ENCODE results near the gene MLLT1. TPM values are rescaled to one million over a fixed set of nuclear protein-coding genes. Genes with fewer than 3 reads are reported as not detected.

MLLT1 gene
- total and polyA plus RNA-seq, 5 donors from 2014 or later, result 0.45 to 35.6 (median 0.68) TPM

GRCh38 chr19:6216236-6216995 is 63.4 kb downstream of the MLLT1 start:
- no peak overlapping the region for H3K27ac Mint-ChIP-seq
- Histone ChIP-seq H3K9me3 (ENCODE audit: control insufficient read depth in 2 of 2, low read length in 2 of 2) (no peaks in the 10 kb centered on the region), H3K36me3 (ENCODE audit: control insufficient read depth, insufficient read depth, low read length) (peaks cover 3% of the 10 kb centered on the region), H3K4me1 (ENCODE audit: control insufficient read depth, insufficient read depth, low read length, poor library complexity, severe bottlenecking) (no peaks in the 10 kb centered on the region), H3K4me3 (ENCODE audit: low read depth, low read length) (no peak overlapping the region), H3K27me3 (ENCODE audit: control insufficient read depth, insufficient read depth, low read length) (no peaks in the 10 kb centered on the region), H3K27ac (ENCODE audit: insufficient read depth, low read length, poor library complexity, severe bottlenecking) (no peak overlapping the region)
- no peak for DNase-seq
- no peaks in the 10 kb centered on the region for H3K27me3 Mint-ChIP-seq
- H3K4me3 Mint-ChIP-seq, result no peak overlapping the region
- no peak for ATAC-seq (ENCODE audit: low read depth in 2 of 2)
- H3K9me3 Mint-ChIP-seq, result no peaks in the 10 kb centered on the region
- peaks cover 7% of the 10 kb centered on the region for H3K36me3 Mint-ChIP-seq
- peaks cover 0 to 3% (median 0%) of the 10 kb centered on the region in 4 donors for H3K4me1 Mint-ChIP-seq

DNA sequence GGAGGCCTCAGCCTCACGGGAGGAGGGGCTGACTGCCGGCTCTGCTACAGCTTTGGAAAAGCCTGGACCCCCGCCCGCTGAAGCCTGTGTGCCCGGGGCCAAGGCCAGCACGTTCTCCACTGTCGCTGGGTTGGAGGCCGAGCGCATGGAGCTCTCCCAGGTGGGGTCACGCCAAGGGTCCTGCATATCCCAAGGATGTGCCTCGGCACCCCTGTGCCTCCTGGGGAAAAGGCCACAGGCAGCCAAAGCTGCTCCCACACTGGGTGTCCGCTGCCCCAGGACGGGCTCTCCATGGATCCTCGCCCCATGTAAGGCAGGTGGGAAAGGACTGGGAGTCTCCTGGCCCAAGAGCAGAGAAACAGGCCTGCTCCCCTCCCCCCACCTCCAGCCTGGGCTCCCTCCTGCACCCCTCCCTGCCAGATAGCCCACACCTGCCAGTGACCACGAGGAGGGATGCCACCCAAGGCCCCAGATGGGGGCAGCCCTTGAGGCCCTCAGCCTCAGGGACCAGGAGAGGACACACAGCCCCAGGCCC is 64.0 kb downstream of the MLLT1 start:
- Mint-ChIP-seq H3K27me3 (no peaks in the 10 kb centered on the region), H3K4me3 (no peak overlapping the region), H3K27ac (no peak overlapping the region), H3K4me1 (peaks cover 0 to 3% (median 0%) of the 10 kb centered on the region in 4 donors), H3K36me3 (peaks cover 7% of the 10 kb centered on the region), H3K9me3 (no peaks in the 10 kb centered on the region)
- DNase-seq (no peak), ATAC-seq (ENCODE audit: low read depth in 2 of 2) (no peak)
- Histone ChIP-seq H3K27me3 (ENCODE audit: control insufficient read depth, insufficient read depth, low read length) (no peaks in the 10 kb centered on the region), H3K36me3 (ENCODE audit: control insufficient read depth, insufficient read depth, low read length) (no peaks in the 10 kb centered on the region), H3K9me3 (ENCODE audit: control insufficient read depth in 2 of 2, low read length in 2 of 2) (no peaks in the 10 kb centered on the region), H3K27ac (ENCODE audit: insufficient read depth, low read length, poor library complexity, severe bottlenecking) (no peak overlapping the region), H3K4me3 (ENCODE audit: low read depth, low read length) (no peak overlapping the region), H3K4me1 (ENCODE audit: control insufficient read depth, insufficient read depth, low read length, poor library complexity, severe bottlenecking) (no peaks in the 10 kb centered on the region)

- Mint-ChIP-seq H3K27ac (no peak overlapping the region), H3K9me3 (no peaks in the 10 kb centered on the region), H3K4me1 (peaks cover 0 to 3% (median 0%) of the 10 kb centered on the region in 4 donors), H3K27me3 (no peaks in the 10 kb centered on the region), H3K4me3 (no peak overlapping the region), H3K36me3 (peaks cover 7% of the 10 kb centered on the region)
- no peaks in the 10 kb centered on the region for H3K36me3 ChIP-seq (ENCODE audit: control insufficient read depth, insufficient read depth, low read length)
- no peak overlapping the region for H3K27ac ChIP-seq (ENCODE audit: insufficient read depth, low read length, poor library complexity, severe bottlenecking)
- no peak overlapping the region for H3K4me3 ChIP-seq (ENCODE audit: low read depth, low read length)
- H3K27me3 ChIP-seq (ENCODE audit: control insufficient read depth, insufficient read depth, low read length), result no peaks in the 10 kb centered on the region
- no peaks in the 10 kb centered on the region for H3K4me1 ChIP-seq (ENCODE audit: control insufficient read depth, insufficient read depth, low read length, poor library complexity, severe bottlenecking)
- no peaks in the 10 kb centered on the region for H3K9me3 ChIP-seq (ENCODE audit: control insufficient read depth in 2 of 2, low read length in 2 of 2)
- no peak for DNase-seq
- ATAC-seq (ENCODE audit: low read depth in 2 of 2), result no peak
Observed at GRCh38 chr19:6214881-6215541, 64.8 kb downstream of the MLLT1 start.

DNA sequence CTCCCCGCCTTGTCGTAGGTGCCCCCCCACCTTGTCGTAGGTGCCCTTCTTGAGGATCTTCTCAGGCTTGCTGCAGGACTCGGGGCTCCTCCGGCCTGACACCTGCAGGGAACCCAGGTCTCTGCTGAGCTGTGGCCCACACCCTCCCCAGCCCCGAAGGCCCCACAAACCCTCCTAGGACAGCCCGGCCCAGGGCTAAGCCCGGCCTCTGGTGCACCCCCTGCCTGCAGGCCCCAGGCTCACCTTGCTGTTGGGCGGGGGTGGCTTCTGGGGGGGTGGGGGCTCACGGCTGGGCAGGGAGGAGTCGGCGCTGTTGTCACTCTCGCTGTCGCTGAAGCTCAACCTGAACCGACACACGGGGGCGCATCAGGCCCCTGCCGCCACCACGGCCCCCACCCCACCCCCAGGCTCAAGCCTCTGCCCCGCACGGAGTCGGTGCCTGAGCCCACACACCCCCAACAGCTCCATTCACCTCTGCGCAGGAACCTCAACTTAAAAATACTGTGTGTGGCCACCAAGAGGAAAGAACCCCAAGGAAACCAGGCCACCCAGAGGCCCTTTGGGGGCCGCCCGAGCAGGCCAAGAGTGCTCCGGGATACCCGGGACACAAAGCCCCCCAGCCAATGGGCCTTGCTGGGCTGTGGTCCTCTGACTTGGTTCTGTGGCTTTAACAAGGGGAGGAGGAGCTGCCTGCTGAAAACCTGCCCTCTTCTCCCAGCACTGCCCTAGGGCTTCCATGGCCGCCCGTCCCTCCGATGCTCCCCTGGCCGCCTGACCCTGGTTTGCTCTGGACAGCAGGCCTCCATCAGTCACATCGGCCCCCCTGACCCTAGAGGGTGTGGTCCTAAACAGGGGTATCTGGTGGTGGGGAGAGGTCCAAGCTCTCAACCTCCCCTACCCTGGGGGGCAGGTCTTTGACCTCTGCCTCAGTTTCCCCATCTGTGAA is 65.8 kb downstream of the MLLT1 start:
- H3K27ac ChIP-seq (ENCODE audit: insufficient read depth, low read length, poor library complexity, severe bottlenecking), result no peak overlapping the region
- no peaks in the 10 kb centered on the region for H3K9me3 ChIP-seq (ENCODE audit: control insufficient read depth in 2 of 2, low read length in 2 of 2)
- H3K36me3 Mint-ChIP-seq, result peaks cover 7% of the 10 kb centered on the region
- peaks cover 0 to 3% (median 0%) of the 10 kb centered on the region in 4 donors for H3K4me1 Mint-ChIP-seq
- no peak overlapping the region for H3K27ac Mint-ChIP-seq
- no peaks in the 10 kb centered on the region for H3K36me3 ChIP-seq (ENCODE audit: control insufficient read depth, insufficient read depth, low read length)
- DNase-seq, result no peak
- no peaks in the 10 kb centered on the region for H3K4me1 ChIP-seq (ENCODE audit: control insufficient read depth, insufficient read depth, low read length, poor library complexity, severe bottlenecking)
- no peak for ATAC-seq (ENCODE audit: low read depth in 2 of 2)
- H3K9me3 Mint-ChIP-seq, result no peaks in the 10 kb centered on the region
- no peak overlapping the region for H3K4me3 ChIP-seq (ENCODE audit: low read depth, low read length)
- no peaks in the 10 kb centered on the region for H3K27me3 Mint-ChIP-seq
- no peak overlapping the region for H3K4me3 Mint-ChIP-seq
- H3K27me3 ChIP-seq (ENCODE audit: control insufficient read depth, insufficient read depth, low read length), result no peaks in the 10 kb centered on the region

DNA sequence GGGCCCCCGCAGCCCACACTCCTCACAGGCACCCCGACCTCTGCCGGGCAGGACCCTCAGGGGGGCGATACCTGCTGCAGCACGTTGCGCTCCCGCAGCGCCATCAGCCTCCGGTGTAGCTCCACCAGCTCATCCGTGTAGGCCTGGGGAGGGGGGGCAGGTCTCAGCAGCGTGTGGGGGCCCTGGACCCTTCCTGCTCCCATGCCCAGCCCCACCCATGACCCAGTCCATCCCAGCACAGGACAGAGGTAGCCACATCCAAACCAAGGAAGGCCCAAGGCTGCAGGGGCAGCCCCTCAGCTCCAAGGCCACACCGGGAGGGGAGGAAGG is 66.5 kb downstream of the MLLT1 start:
- no peaks in the 10 kb centered on the region for H3K27me3 Mint-ChIP-seq
- H3K27me3 ChIP-seq (ENCODE audit: control insufficient read depth, insufficient read depth, low read length), result no peaks in the 10 kb centered on the region
- H3K4me1 ChIP-seq (ENCODE audit: control insufficient read depth, insufficient read depth, low read length, poor library complexity, severe bottlenecking), result no peaks in the 10 kb centered on the region
- H3K4me3 Mint-ChIP-seq, result no peak overlapping the region
- H3K9me3 Mint-ChIP-seq, result no peaks in the 10 kb centered on the region
- H3K4me3 ChIP-seq (ENCODE audit: low read depth, low read length), result no peak overlapping the region
- peaks cover 4% of the 10 kb centered on the region for H3K36me3 Mint-ChIP-seq
- ATAC-seq (ENCODE audit: low read depth in 2 of 2), result no peak
- no peaks in the 10 kb centered on the region for H3K4me1 Mint-ChIP-seq
- no peak overlapping the region for H3K27ac Mint-ChIP-seq
- H3K36me3 ChIP-seq (ENCODE audit: control insufficient read depth, insufficient read depth, low read length), result no peaks in the 10 kb centered on the region
- no peaks in the 10 kb centered on the region for H3K9me3 ChIP-seq (ENCODE audit: control insufficient read depth in 2 of 2, low read length in 2 of 2)
- no peak for DNase-seq
- H3K27ac ChIP-seq (ENCODE audit: insufficient read depth, low read length, poor library complexity, severe bottlenecking), result no peak overlapping the region

DNA sequence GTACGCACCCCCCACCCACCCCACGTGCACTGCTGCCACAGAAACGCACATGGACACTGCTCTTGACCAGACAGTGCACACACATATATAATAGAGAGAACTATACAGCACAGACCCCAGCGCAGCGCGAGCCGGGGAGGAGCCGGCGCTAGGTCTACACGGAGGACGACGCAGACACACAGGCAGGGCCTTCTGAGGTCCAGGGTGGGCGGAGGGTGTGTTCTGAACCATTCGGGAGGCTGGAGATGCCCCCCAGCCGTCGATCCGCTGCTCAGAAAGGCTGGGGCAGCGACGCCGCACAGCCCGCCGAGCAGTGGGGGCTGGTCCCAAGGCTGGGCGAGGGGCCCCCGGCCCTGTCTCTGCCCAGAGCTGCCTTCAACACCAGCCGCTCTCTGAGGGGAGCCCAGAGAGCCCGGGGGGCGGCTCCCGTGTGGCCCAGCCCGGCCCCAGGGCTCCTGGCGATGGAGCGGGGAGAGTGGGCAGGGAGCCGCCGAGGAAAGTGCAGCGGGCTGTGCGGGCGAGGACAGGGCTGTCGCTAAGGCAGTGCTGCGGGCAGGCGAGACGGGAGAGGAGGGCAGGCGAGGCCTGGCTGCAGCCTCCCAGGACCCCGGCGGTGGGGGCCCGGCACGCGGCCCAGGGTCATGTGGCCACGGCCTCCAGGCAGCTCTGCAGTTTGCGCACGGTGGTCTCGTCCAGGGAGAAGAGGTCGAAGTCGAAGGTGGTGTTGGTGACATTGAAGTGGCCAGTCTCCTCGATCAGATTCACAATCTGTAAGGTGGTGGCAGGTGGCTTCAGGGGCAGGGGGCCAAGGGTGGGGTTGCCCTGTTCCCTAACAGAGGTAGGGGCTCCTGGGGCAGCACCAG is 67.1 kb downstream of the MLLT1 start:
- no peaks in the 10 kb centered on the region for H3K27me3 ChIP-seq (ENCODE audit: control insufficient read depth, insufficient read depth, low read length)
- no peak overlapping the region for H3K27ac Mint-ChIP-seq
- H3K4me3 Mint-ChIP-seq, result peak overlapping the region in 1 of 4 donors; percentile 15
- no peaks in the 10 kb centered on the region for H3K4me1 Mint-ChIP-seq
- no peaks in the 10 kb centered on the region for H3K9me3 Mint-ChIP-seq
- H3K4me1 ChIP-seq (ENCODE audit: control insufficient read depth, insufficient read depth, low read length, poor library complexity, severe bottlenecking), result no peaks in the 10 kb centered on the region
- no peaks in the 10 kb centered on the region for H3K36me3 ChIP-seq (ENCODE audit: control insufficient read depth, insufficient read depth, low read length)
- no peaks in the 10 kb centered on the region for H3K9me3 ChIP-seq (ENCODE audit: control insufficient read depth in 2 of 2, low read length in 2 of 2)
- H3K36me3 Mint-ChIP-seq, result peaks cover 4% of the 10 kb centered on the region
- no peak for ATAC-seq (ENCODE audit: low read depth in 2 of 2)
- H3K27ac ChIP-seq (ENCODE audit: insufficient read depth, low read length, poor library complexity, severe bottlenecking), result no peak overlapping the region
- no peak overlapping the region for H3K4me3 ChIP-seq (ENCODE audit: low read depth, low read length)
- H3K27me3 Mint-ChIP-seq, result no peaks in the 10 kb centered on the region
- no peak for DNase-seq
